ENCODE data around the gene HOXD13.
A peak's percentile ranks its signal among the peaks of the same experiment; 100 is the strongest.

HOXD13 gene

DNA sequence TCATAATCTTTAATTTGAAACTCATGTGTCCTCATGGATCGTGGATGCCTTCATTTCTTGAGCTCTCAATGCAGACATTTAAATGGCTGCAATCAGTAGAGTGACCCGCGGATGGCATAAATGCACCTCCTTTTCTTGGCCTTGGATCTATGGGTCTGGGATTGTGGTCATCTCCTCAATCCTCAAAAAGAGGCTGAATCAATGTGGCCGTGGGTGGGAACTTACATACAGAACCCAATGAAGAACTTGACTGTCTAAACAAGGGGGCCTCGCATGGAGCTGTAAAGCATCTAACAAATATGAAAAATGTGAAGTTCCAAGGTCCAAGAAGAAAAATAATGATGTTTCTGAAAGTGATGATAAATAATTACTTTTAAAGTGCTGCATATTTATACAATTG lies 2.9 kb downstream of the HOXD13 start:
- DNase-seq, result no peak

GRCh38 chr2:176096243-176096985 lies 3.9 kb downstream of the HOXD13 start:
- DNase-seq, result no peak

- peak; percentile 33 for DNase-seq
Measured at GRCh38 chr2:176096986-176097819, 4.7 kb downstream of the HOXD13 start.

DNA sequence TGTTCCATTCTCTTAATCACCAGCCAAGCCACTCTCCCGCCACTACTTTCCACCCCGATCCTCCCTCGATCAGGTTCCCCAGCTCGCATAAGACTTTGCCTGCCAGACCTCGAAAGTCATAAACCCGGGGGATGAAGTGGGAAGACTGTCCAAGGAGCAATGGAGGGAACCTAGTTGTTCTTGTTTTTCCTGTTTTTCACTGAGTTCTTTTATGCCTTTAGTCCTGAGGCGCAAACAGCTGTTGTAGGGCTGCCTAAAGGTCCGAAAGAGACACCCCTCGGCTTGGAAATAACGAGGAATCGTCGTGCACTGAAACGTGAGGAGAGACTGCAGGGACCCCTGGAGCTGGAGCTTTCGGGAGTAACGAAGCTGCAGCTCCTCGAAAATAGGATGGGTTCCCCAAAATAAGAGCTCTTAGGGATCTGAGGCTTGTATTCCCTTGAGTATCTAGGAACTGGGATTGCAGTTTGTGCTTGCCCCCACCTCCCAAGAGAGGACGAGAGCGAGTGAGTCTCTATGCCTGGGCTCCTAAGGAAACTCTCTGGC lies 5.4 kb downstream of the HOXD13 start:
- no peak for DNase-seq

- no peak for DNase-seq
Measured at GRCh38 chr2:176098366-176099158, 6.0 kb downstream of the HOXD13 start.

DNA sequence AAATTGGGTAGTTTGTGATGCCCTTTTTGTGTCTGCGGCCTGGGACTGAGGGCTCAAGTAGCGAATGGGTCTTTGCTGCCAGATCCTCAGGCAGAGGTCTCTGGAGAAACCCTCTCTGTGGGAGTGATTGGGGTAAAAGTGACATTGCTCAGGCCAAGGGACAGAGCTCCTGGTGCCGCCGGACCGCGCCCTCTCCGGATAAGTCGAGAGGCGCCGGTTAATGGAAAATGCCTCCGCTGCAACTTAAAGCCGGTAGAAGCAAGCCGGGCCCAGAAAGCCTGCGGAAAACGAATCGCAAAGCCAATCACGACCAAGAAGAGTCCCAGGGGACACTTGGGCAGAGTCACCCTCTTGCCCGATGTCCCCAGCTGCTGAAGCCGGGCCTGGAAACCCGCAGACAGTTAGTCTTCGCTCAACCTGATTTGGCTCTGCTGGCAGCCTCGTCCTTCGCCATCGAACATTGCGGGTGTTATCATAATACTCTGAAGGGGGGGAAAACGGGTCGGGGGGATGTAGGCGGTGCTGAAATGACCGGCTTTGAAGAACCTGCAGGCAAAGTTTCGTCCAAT lies 6.7 kb downstream of the HOXD13 start:
- no peak for DNase-seq

- DNase-seq, result no peak
Measured at GRCh38 chr2:176099728-176100546, 7.4 kb downstream of the HOXD13 start, which contains the start of gene HOXD12. Gene HOXD12, plus strand, starts transcription at chr2:176099795. Its CDS starts 7 bp downstream, at chr2:176099802.

- DNase-seq, result no peak
Measured at GRCh38 chr2:176100547-176101140, 8.1 kb downstream of the HOXD13 start.

DNA sequence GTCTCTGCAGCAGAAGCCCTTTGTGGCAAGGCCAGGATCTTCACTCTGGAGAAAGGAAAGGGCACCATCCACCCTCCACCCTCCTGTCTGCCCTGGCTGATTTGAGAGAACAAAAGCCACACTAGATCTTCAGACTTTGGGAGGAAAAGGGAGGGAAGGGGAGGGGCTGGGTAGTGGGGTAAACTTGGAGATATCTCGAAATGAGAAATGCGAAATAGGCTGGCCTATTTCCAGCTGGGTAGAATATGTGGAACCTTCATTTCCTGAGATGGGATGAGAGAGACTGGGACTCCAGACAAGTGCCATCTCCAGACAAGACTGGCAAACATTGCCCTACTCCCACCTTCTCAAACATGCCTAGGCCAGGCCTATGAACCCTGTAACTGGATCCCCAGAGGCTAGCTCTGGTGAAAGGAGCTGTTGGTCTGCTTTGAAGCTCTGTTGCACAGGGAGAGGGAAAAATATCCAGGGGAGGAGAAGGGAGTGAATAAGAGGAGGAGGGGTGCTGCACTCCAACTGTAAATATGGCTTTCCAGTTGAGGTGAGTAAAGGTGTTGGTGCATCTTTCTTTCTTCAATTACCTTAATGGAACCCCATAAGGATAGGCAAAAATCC lies 8.8 kb downstream of the HOXD13 start:
- no peak for DNase-seq

DNA sequence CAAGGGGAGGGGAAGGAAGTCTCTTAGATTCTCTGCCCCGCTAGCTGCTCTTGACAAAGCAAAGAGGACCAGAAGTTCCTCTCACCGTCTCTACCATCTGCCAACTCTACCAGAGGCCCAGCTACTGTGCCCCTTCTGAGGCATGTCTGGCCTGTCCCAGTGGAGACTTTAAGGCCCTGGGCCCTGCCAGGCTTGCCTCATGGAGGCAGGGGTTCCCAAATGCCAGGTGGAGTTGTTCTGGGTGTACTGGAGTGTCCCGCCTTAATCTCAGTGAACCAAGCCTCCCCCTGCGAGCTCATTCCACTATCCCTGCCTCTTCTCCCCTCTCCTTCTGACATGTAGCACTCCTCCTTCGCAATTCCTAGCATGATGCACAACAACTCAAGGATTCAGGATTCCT lies 9.3 kb downstream of the HOXD13 start:
- DNase-seq, result no peak

- DNase-seq, result no peak
Measured at GRCh38 chr2:176102309-176102866, 9.9 kb downstream of the HOXD13 start.

- DNase-seq, result no peak
Measured at GRCh38 chr2:176103194-176103593, 10.7 kb downstream of the HOXD13 start.

DNA sequence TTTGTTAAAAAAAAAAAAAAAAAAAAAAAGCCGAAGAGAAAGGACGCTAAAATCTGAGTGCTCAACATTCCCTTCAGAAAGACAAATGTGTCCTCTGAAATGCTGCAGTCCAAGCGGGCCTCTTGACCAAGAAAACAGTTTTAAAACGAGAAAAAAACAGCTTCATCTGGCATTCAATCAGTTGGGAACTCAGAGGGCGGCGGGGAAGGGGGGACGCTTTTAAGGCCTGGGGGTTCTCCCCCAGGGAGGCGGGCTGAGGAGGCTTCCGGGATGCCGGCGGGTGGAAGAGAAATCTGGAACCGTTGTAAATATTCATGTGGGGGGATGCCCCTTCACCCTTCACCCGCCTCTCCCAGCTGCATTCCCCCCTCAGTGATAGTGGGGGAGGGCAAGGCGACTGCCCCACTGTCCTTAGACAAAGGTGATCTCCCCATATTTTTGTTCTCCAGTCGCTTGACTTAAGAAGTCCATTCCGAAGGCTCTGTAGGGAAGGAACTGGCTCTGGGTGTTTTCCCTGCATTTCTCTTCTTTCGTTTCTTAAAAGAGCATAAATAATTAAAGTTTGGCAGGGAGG lies 11.3 kb downstream of the HOXD13 start:
- no peak for DNase-seq

- peak; percentile 57 for DNase-seq
Measured at GRCh38 chr2:176104316-176105077, 12.0 kb downstream of the HOXD13 start.

DNA sequence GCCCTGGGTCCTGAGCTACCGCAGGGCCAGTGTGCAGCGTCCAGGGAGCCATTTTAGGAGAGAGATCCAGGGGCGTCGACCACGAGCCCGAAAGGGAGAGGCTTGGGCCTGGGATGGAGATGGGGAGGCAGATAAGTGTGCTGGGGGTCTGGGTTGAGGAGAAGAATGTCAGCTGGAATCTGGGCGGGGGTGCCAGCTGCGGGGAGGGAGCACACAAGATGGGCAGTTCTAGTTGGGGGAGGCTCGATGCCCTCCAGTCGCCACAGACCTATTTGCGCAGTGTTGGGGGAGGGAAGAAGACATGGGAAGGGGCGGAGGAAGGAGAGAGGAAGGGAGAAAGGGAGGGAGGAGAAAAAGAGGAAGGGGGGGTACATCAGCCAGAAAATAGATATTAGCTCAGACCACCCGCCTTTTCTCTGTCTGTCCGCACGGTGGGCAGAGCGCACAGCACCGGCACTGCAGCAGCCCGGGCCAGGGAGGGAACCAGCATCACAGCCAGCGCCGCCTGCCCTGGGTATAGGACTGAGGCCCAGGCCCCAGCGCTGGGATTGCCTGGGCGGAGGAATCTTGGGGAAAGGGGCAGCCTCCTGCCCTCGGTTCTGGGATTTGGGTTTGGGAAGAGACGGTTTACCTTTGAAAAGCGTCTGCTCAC lies 12.7 kb downstream of the HOXD13 start:
- no peak for DNase-seq

GRCh38 chr2:176105730-176106580 lies 13.4 kb downstream of the HOXD13 start:
- DNase-seq, result no peak
